Measurements from ENCODE around the gene C1QTNF5.
A peak's percentile ranks its signal among the peaks of the same experiment; 100 is the strongest.

C1QTNF5 gene

GRCh38 chr11:119373059-119373920, 32.6 kb upstream of the C1QTNF5 start:
- DNase-seq = no peak

DNA sequence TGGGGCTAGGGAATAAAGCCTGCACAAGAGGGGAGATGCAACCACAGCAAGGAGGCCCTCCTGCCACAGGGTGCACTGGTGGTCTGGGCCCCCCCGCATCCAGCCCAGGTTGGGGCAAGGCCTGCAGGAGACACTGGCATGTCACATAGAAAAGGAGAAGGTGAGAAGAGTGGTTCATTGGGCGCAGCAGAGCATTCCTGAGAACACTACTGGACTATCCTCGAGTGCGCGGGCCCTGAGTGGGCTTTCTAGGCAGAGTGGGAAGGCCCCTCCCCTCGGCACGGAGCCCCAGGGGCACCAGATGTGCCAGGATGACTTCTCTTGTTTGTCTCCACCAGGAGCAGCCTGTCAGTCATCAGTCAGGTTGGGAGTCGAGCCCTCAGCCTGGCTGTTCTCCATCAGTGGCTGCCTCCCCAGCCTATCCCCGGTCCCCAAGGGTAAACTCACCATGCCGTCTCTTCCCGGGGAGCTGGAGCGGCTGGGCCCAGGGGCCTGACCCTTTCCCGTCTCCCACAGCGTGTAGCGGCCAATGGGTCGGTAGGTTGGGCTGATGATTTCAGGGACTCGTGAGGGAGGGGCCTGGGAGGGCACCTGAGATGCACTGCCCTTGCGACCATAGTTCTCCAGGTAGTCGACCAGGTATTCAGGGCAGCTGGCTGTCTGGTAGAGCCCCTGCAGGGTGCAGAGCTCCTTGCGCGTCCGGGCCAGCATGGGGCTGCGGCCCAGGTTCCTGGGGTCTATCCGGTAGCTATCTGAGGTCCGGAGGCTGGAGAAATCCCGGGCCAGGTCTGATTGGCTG, 31.8 kb upstream of the C1QTNF5 start:
- DNase-seq = no peak

DNA sequence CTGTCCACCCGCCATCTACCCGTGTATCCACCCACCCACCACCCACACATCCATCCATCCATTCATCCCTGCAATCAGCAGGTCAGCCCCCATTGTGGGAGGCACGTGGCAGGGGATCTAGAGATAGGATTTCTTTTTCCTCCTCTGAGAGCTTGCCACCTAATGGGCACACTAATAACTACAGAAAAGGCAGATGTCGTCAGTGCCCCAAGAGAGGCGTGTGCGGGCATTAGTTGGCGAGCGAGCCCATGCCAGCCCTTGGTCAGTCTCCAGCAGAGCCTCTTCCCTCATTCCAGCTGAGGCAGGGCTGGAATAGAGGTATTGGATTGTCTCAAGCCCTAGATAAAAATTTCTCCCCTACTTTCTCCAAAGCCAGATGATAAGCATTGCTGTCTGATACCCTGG, 31.1 kb upstream of the C1QTNF5 start:
- DNase-seq = no peak

DNA sequence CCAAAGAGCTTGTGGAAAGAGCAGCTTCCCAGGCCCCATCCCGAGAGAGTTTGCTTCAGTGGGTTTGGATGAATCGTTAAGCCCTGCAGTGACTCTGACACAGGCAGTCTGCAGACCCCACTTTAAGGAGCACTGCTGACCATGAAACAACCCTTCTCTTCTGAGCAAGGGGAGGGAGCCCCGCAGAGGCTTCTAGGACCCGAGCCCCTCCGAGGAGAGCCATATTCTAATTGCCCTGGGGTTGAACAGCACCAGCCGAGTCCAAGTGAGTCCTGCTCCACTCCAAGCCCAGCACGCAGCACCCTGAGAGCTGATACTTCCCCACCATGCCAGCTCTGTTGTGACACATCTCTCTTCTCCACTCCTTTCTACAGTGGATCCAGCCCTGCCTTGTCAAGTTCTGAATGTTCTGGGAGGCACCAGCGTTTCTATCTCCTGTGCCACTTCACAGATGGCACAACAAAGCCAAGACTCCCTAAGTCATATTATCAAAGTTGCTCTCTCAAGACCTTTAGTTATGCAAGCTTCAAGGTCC, 30.5 kb upstream of the C1QTNF5 start:
- DNase-seq = no peak

DNA sequence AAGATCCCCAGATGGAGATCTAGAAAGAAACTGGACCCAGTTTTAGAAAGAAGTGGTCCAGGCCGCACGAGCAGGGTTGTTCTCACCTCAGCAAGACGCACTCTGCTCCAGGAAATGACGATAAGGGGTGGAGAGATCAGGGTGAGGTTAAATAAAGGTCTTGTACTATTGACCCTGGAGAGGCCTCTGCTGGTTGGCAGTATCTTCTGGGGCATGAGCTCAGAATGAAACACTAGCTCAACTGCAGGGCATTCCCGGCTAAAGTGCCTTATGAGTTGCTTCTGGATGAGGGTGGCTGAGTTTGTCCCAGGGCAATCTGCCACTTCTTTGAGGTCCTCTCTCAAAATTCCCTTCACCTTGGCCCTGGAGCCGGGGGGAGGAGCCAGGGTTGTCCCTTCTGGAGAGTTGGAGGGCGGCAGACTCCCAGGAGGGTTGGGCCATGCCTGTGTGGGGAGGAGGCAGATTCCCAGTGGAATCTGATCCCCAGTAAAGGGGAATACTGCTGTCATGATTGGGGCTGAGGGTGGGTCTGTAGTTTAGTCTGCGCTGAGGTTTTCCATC, 29.9 kb upstream of the C1QTNF5 start:
- DNase-seq = no peak

DNA sequence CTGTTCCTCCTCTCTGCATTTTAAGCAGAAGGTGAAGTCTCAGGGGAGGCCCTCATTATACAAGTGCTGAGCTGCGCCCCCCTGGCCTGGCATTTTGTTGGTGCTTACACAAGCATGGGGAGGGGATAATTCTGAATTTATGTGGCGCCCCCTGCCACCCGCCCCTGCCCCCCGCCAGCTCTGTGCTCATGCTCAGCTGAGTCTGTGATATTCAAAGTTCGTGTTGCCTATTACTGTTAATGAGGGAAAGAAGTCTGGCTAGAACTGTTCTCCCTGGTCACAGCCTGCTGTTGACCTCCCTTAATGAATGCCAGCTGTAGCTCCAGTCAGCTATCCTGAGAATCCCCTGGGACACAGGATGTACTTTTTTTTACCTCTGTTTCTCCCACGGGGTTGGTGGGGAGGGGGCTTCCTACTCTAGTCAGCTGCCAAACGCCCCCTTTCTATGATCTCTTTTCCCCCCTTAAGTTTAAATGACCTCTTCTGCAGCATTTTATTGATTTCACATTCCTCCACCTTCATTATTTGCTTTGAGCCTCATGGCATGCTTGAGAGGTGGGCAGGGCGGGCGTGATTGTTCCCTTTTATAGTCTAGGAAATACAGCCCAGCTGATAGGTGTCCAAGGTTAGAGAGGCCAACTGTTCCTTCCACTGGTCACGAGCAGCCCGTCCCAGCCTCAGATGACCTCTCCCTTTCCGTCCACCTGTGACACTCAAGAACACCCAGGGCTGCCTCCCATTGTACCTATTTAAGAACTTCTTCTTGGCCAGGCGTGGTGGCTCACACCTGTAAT, 28.6 kb upstream of the C1QTNF5 start:
- no peak for DNase-seq

GRCh38 chr11:119368121-119369034, 27.7 kb upstream of the C1QTNF5 start:
- DNase-seq = no peak

- no peak for DNase-seq
Observed at GRCh38 chr11:119367661-119368120, 27.0 kb upstream of the C1QTNF5 start.

GRCh38 chr11:119366690-119367620, 26.3 kb upstream of the C1QTNF5 start:
- no peak for DNase-seq

DNA sequence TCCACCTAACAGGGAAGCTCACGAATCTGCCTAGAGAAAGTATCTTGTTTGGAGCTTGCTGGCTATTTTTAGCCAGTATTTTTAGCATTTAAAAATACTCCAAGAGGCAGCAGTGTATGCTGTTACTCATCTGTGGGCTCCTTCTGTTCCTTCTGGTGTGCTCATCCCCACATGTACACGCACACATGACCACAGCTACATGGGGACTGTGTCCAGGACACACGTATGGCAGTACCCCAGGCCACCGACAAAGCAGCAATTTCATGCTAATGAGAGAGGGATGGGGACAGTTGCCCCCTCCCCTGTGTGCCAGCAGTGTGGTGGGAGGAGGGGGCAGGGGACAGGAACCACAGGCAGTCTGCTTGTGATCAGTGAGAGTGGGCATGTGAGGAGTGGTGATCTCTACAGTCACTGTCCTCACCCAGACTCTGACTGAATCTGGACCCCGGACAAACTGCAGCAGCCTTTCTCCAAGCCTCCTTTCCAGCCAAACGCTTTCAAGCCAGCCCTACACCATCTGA, 24.4 kb upstream of the C1QTNF5 start:
- no peak for DNase-seq

DNA sequence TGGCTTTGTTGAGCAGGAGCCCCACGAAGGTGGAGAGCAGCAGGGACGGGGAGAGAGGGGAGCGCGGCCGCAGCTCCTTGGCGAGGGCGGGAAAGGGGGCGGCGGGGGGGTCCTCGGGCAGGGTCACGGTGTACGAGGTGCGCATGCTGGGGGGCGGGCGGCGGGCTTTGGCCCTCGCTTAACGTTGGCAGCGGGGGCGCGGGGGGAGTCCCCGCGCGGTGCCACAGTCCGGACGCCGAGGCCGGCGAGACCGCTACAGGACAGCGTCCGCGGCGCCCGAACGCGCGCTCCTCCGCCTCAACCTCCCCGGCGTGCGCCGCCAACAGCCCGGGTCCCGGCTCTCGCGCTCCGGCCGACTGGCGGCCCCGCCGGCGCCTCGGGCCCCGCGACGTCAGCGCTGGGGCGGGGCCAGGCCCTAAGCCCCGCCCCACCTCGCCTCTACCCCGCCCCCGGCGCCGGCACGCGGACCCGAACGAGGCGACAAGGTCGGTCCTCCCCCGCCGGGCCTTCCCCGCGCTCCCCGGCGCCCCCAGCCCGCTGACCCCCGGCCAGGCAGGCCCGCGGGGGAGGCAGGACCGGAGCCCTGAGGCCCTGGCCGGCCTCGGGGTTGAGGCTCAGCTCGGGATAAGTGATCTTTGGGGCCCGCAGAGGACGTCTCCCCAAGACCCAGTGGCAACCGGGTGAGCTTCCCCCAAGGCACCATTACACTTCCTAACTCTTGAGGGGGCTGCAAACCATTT, 23.3 kb upstream of the C1QTNF5 start:
- DNase-seq = no peak

- DNase-seq = no peak
Observed at GRCh38 chr11:119363081-119363850, 22.6 kb upstream of the C1QTNF5 start.

DNA sequence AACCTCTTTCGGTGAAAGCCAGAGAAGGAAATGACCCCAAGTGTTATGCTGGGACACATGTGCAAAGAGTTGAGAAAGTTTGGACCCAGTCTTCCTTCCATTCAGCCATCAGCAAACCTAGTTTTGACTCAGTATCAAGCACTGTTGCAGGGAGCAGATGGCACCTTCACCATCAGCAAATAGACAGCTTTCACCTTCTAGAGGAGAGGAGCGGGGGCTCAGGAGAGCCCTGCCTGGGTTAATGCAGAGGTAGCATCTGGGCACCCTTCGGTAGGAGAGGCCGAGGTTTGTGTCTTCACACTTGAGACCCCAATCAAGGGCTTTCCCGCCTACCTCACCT, 22.0 kb upstream of the C1QTNF5 start:
- DNase-seq = no peak

- DNase-seq = no peak
Observed at GRCh38 chr11:119361941-119362725, 21.4 kb upstream of the C1QTNF5 start.

DNA sequence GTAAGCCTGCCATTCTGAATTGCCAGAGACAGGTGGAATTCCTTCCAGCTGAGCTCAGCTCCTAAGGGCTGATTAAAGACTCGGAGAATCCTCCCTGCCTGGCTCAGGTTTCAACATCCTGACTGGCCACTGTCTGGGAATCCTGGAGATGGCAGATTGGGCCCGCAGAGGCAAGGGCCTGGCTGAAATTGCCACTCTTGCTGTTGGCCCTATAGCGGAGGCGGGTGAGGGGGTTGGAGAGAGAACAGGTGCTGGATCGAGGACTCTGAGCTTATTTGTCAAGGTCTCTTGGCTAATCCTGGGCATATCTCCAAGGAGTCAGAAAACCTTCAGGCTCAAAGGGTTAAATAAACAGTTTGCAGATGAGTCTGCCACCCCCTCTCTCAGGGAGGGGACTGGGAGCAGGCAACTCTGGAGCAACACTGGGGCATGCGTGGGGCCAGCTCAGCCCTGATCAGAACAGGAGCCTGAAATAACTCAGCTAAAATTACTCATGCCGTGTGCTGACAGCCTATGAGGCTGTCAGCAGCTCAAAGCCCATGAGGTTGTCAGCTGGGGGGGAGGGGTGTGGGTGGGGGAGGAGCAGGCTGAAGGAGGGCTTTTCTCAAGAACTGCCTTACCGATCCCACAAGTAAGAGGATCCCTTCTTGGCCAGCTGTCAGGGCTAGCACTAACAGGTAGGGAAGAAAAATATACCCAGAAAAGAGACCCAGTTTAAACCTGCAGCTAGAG, 20.5 kb upstream of the C1QTNF5 start:
- no peak for DNase-seq

DNA sequence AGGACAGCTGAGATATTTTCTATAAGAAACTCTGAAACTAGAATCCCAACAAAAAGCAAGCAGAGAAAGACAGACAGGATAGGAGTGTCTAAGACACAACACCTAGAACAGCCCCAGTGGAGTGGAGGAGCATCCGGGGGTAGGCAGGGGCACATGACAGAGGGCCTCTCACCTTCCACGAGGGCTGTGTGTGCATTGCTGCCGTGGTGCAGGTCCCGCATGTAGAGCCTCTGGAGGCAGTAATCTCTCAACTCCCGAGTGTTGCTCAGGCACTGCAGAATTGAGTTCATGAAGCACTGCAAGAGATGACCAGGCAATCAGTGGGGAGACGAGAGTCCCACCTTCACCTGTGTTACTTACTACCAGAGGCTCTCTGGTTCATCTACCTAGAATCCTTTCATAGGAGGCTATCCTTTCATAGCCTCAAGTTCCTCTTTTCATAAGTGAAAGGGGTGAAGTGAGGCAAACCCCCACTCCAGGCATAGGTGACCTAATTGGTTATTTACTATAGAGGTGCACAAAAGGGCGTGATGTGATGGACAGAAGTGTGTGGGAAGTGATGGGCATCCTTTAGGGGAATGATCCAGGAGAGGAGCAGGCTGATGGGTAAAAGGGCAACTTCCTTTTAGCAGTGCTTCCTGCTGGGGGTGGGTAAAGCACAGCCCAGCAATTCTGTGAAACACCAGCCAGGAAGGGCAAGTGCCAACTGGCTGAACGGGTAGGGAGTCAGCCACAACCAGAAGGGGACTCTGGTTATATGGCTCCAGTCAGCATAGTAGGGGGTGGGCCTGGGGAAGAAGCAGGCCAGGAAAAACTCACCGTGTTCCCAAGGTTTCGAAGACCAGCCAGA, 18.9 kb upstream of the C1QTNF5 start:
- peak; percentile 51 for DNase-seq
